Measurements from ENCODE around the gene C22orf42.

The C22orf42 gene

GRCh38 chr22:32185821-32186220 lies 26.7 kb upstream of the C22orf42 start:
- no peak overlapping the region for H3K27ac ChIP-seq
- no peak overlapping the region for H2AFZ ChIP-seq (ENCODE audit: low read depth)
- no peak overlapping the region for H3K9ac ChIP-seq
- no peak overlapping the region for H3K4me2 ChIP-seq
- TF ChIP-seq CTCF (conservative IDR thresholded peaks at IDR 0.05; ENCODE audit: low read depth, low read length): no peak
- no peaks in the 10 kb centered on the region for H4K20me1 ChIP-seq (ENCODE audit: insufficient read depth)
- no peak overlapping the region for H3K4me3 ChIP-seq (IDR thresholded peaks at IDR 0.05; ENCODE audit: insufficient read depth, low read depth, low read length)
- no peaks in the 10 kb centered on the region for H3K79me2 ChIP-seq (ENCODE audit: insufficient read depth, low read depth)
- no peaks in the 10 kb centered on the region for H3K4me1 ChIP-seq (ENCODE audit: low read depth, poor library complexity, severe bottlenecking)
- no peaks in the 10 kb centered on the region for H3K27me3 ChIP-seq (ENCODE audit: insufficient read depth, low read depth)
- no peaks in the 10 kb centered on the region for H3K36me3 ChIP-seq (ENCODE audit: insufficient read depth)

GRCh38 chr22:32183625-32184024 lies 24.5 kb upstream of the C22orf42 start:
- no peaks in the 10 kb centered on the region for H3K79me2 ChIP-seq (ENCODE audit: insufficient read depth, low read depth)
- no peak for TF ChIP-seq CTCF (conservative IDR thresholded peaks at IDR 0.05; ENCODE audit: low read depth, low read length)
- no peak overlapping the region for H3K4me2 ChIP-seq

DNA sequence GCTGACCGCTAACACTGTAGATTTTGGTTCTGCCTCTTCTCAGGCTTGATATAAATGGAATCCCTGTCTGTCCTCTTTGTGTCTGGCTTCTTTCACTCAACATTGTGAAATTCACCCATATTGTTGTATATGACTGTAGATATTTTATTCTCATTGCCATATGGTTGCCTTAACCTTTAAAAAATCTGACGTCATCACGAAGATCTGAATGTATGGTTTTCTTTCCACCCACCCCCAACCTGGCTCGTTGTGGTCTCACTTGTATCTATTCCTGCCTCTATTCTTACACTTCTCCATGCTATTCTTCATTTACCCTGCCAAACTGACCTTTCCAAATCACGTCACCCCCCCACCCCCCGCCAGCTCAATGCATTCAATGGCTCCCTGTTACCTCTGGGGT lies 21.9 kb upstream of the C22orf42 start:
- H3K4me3 ChIP-seq (IDR thresholded peaks at IDR 0.05; ENCODE audit: insufficient read depth, low read depth, low read length): no peak overlapping the region
- no peak for TF ChIP-seq CTCF (conservative IDR thresholded peaks at IDR 0.05; ENCODE audit: low read depth, low read length)
- no peak overlapping the region for H2AFZ ChIP-seq (ENCODE audit: low read depth)

More at GRCh38 chr22:32183625-32184024, 24.5 kb upstream of the C22orf42 start:
- Histone ChIP-seq H2AFZ (ENCODE audit: low read depth) (no peak overlapping the region), H3K4me3 (IDR thresholded peaks at IDR 0.05; ENCODE audit: insufficient read depth, low read depth, low read length) (no peak overlapping the region), H4K20me1 (ENCODE audit: insufficient read depth) (no peaks in the 10 kb centered on the region), H3K27ac (no peak overlapping the region), H3K36me3 (ENCODE audit: insufficient read depth) (no peaks in the 10 kb centered on the region), H3K27me3 (ENCODE audit: insufficient read depth, low read depth) (no peaks in the 10 kb centered on the region), H3K9ac (no peak overlapping the region), H3K4me1 (ENCODE audit: low read depth, poor library complexity, severe bottlenecking) (no peaks in the 10 kb centered on the region)

GRCh38 chr22:32177221-32177765 lies 18.2 kb upstream of the C22orf42 start:
- Histone ChIP-seq H3K27me3 (ENCODE audit: insufficient read depth, low read depth) (no peaks in the 10 kb centered on the region), H3K4me1 (ENCODE audit: low read depth, poor library complexity, severe bottlenecking) (no peaks in the 10 kb centered on the region), H3K4me3 (IDR thresholded peaks at IDR 0.05; ENCODE audit: insufficient read depth, low read depth, low read length) (no peak overlapping the region), H3K9ac (no peak overlapping the region), H4K20me1 (ENCODE audit: insufficient read depth) (no peaks in the 10 kb centered on the region), H3K27ac (no peak overlapping the region), H3K36me3 (ENCODE audit: insufficient read depth) (no peaks in the 10 kb centered on the region), H2AFZ (ENCODE audit: low read depth) (no peak overlapping the region), H3K79me2 (ENCODE audit: insufficient read depth, low read depth) (no peaks in the 10 kb centered on the region), H3K4me2 (no peak overlapping the region)
- TF ChIP-seq CTCF (conservative IDR thresholded peaks at IDR 0.05; ENCODE audit: low read depth, low read length): no peak

More for the DNA sequence above, 21.9 kb upstream of the C22orf42 start:
- Histone ChIP-seq H3K4me2 (no peak overlapping the region), H3K27ac (no peak overlapping the region), H3K36me3 (ENCODE audit: insufficient read depth) (no peaks in the 10 kb centered on the region), H3K9ac (no peak overlapping the region), H4K20me1 (ENCODE audit: insufficient read depth) (no peaks in the 10 kb centered on the region), H3K4me1 (ENCODE audit: low read depth, poor library complexity, severe bottlenecking) (no peaks in the 10 kb centered on the region), H3K79me2 (ENCODE audit: insufficient read depth, low read depth) (no peaks in the 10 kb centered on the region), H3K27me3 (ENCODE audit: insufficient read depth, low read depth) (no peaks in the 10 kb centered on the region)

Measured in KMS-11 (cell line).